Gastrocnemius medialis (tissue), 4 donors: ENCODE results near the gene IGF2BP2.

Experiments used
- CTCF ChIP-seq, 5 experiments: fragments of 450-650 bp in 3 of 5; fragments of 200-600 bp in 2 of 5; sonication (generic) in 2 of 5; IDR thresholded peaks in 4 of 5; conservative IDR thresholded peaks in 1 of 5; 1 replicate in 4 of 5; 2 replicates in 1 of 5; pipeline ENCODE4 v1.5.1; 2016 to 2019; ENCODE audit warnings: antibody characterized with exemption in 5 of 5, mild to moderate bottlenecking in 3 of 5, moderate library complexity in 3 of 5
- POLR2A ChIP-seq, 2 donors: fragments of 450-650 bp; IDR thresholded peaks; one replicate each; pipeline ENCODE4 v1.6.1; 2017; ENCODE audit warnings: antibody characterized with exemption in 2 of 2, mild to moderate bottlenecking in 2 of 2, moderate library complexity in 2 of 2

GRCh38 chr3:185732782-185733181 is 92.1 kb downstream of the IGF2BP2 start:
- TF ChIP-seq POLR2A (IDR thresholded peaks at IDR 0.05): no peak
- TF ChIP-seq CTCF (IDR thresholded peaks at IDR 0.05 in 4 of 5, conservative IDR thresholded peaks at IDR 0.05 in 1 of 5): no peak
